ENCODE results near the gene ATF5.

DNA sequence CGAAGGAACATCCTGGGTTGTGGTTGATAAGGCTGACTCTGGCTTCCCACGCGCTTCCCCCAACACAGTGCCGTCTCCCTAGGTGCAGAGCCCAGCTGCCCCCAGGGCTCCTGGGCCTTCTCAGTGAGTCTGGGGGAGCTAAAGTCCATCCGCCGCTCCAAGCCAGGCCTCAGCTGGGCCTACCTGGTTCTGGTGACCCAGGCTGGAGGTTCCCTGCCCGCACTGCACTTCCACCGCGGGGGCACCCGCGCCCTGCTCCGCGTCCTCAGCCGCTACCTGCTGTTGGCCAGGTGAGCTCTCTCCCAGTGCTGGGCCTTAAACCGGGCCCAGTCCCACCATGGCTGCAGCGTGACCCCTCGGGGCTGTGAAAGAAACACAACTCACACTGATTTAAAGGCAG lies 47.8 kb upstream of the ATF5 start:
- TF ChIP-seq, protein P1, sequence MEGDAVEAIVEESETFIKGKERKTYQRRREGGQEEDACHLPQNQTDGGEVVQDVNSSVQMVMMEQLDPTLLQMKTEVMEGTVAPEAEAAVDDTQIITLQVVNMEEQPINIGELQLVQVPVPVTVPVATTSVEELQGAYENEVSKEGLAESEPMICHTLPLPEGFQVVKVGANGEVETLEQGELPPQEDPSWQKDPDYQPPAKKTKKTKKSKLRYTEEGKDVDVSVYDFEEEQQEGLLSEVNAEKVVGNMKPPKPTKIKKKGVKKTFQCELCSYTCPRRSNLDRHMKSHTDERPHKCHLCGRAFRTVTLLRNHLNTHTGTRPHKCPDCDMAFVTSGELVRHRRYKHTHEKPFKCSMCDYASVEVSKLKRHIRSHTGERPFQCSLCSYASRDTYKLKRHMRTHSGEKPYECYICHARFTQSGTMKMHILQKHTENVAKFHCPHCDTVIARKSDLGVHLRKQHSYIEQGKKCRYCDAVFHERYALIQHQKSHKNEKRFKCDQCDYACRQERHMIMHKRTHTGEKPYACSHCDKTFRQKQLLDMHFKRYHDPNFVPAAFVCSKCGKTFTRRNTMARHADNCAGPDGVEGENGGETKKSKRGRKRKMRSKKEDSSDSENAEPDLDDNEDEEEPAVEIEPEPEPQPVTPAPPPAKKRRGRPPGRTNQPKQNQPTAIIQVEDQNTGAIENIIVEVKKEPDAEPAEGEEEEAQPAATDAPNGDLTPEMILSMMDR (conservative IDR thresholded peaks at IDR 0.05): no peak
- no peak for TF ChIP-seq EZH2 (IDR thresholded peaks at IDR 0.05; ENCODE audit: low read depth)
